ENCODE results near the gene VPS52.
A peak's percentile ranks its signal among the peaks of the same experiment; 100 is the strongest.

Gene VPS52

GRCh38 chr6:33204165-33204414 is 67.6 kb downstream of the VPS52 start:
- Histone ChIP-seq H3K27me3 (replicated peaks; ENCODE audit: control insufficient read depth, insufficient read depth, low read length, poor library complexity, severe bottlenecking) (no peaks in the 10 kb centered on the region), H3K9me3 (ENCODE audit: control insufficient read depth, low read length) (no peaks in the 10 kb centered on the region), H3K36me3 (ENCODE audit: control insufficient read depth, insufficient read depth, low read length) (peaks cover 11% of the 10 kb centered on the region), H3K4me3 (ENCODE audit: insufficient read depth, low read depth, low read length, poor library complexity, severe bottlenecking) (peak overlapping the region; percentile 75), H3K27ac (ENCODE audit: insufficient read depth, low read length, poor library complexity, severe bottlenecking) (peak overlapping the region; percentile 76), H3K4me1 (ENCODE audit: control insufficient read depth, insufficient read depth, low read length, poor library complexity, severe bottlenecking) (peaks cover 45% of the 10 kb centered on the region)
- no peak for DNase-seq

- H3K27me3 ChIP-seq (replicated peaks; ENCODE audit: control insufficient read depth, insufficient read depth, low read length, poor library complexity, severe bottlenecking) = no peaks in the 10 kb centered on the region
- H3K27ac ChIP-seq (ENCODE audit: insufficient read depth, low read length, poor library complexity, severe bottlenecking) = peak overlapping the region; percentile 76
- DNase-seq = no peak
- peaks cover 11% of the 10 kb centered on the region for H3K36me3 ChIP-seq (ENCODE audit: control insufficient read depth, insufficient read depth, low read length)
- no peaks in the 10 kb centered on the region for H3K9me3 ChIP-seq (ENCODE audit: control insufficient read depth, low read length)
- H3K4me1 ChIP-seq (ENCODE audit: control insufficient read depth, insufficient read depth, low read length, poor library complexity, severe bottlenecking) = peaks cover 45% of the 10 kb centered on the region
- H3K4me3 ChIP-seq (ENCODE audit: insufficient read depth, low read depth, low read length, poor library complexity, severe bottlenecking) = peak overlapping the region; percentile 75
Observed at GRCh38 chr6:33203443-33204164, 68.1 kb downstream of the VPS52 start.

DNA sequence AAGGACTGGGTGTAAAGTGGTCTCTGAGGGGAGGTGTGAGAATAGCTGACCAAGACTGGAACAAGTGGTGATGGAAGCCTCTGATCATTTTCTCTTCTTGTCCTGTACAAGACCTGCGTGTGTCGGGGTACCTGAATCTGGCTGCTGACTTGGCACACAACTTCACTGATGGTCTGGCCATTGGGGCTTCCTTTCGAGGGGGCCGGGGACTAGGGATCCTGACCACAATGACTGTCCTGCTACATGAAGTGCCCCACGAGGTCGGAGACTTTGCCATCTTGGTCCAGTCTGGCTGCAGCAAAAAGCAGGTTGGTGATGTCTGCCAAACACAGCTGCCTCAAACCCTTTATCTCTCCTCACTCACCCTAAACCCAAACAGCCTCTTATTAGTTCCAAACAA is 68.9 kb downstream of the VPS52 start:
- Histone ChIP-seq H3K4me1 (ENCODE audit: control insufficient read depth, insufficient read depth, low read length, poor library complexity, severe bottlenecking) (peaks cover 42% of the 10 kb centered on the region), H3K27me3 (replicated peaks; ENCODE audit: control insufficient read depth, insufficient read depth, low read length, poor library complexity, severe bottlenecking) (no peaks in the 10 kb centered on the region), H3K27ac (ENCODE audit: insufficient read depth, low read length, poor library complexity, severe bottlenecking) (no peak overlapping the region), H3K36me3 (ENCODE audit: control insufficient read depth, insufficient read depth, low read length) (peaks cover 16% of the 10 kb centered on the region), H3K9me3 (ENCODE audit: control insufficient read depth, low read length) (no peaks in the 10 kb centered on the region), H3K4me3 (ENCODE audit: insufficient read depth, low read depth, low read length, poor library complexity, severe bottlenecking) (no peak overlapping the region)
- DNase-seq = no peak

DNA sequence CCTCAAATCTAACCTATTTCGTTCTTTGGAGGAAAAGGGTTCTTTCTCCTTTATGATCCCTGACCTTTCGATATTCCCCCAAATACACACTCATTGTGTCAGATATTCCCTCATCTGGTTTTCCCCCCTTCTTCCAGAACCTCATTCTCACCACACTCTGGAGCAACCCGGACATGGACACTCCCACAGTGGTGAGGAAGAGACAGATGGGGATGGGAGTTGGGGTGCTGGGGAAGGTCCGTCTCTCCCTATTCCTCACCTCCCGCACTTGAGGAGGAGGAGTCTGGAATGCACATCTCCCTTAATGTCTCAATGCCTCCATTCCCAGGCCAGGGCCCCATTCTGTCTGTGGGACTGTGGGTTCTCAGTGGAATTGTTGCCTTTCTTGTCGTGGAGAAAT is 69.7 kb downstream of the VPS52 start:
- Histone ChIP-seq H3K27me3 (replicated peaks; ENCODE audit: control insufficient read depth, insufficient read depth, low read length, poor library complexity, severe bottlenecking) (no peaks in the 10 kb centered on the region), H3K36me3 (ENCODE audit: control insufficient read depth, insufficient read depth, low read length) (peaks cover 24% of the 10 kb centered on the region), H3K4me1 (ENCODE audit: control insufficient read depth, insufficient read depth, low read length, poor library complexity, severe bottlenecking) (peaks cover 34% of the 10 kb centered on the region), H3K27ac (ENCODE audit: insufficient read depth, low read length, poor library complexity, severe bottlenecking) (no peak overlapping the region), H3K9me3 (ENCODE audit: control insufficient read depth, low read length) (no peaks in the 10 kb centered on the region), H3K4me3 (ENCODE audit: insufficient read depth, low read depth, low read length, poor library complexity, severe bottlenecking) (peak overlapping the region; percentile 90)
- no peak for DNase-seq

DNA sequence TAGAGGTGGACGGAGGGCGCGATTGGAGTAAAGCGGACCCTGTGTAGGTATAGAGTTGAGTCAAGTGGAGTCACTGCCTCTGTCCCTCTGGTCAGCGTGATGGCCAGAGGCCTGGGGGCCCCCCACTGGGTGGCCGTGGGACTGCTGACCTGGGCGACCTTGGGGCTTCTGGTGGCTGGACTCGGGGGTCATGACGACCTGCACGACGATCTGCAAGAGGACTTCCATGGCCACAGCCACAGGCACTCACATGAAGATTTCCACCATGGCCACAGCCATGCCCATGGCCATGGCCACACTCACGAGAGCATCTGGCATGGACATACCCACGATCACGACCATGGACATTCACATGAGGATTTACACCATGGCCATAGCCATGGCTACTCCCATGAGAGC is 70.5 kb downstream of the VPS52 start:
- Histone ChIP-seq H3K27me3 (replicated peaks; ENCODE audit: control insufficient read depth, insufficient read depth, low read length, poor library complexity, severe bottlenecking) (no peaks in the 10 kb centered on the region), H3K4me1 (ENCODE audit: control insufficient read depth, insufficient read depth, low read length, poor library complexity, severe bottlenecking) (peaks cover 33% of the 10 kb centered on the region), H3K27ac (ENCODE audit: insufficient read depth, low read length, poor library complexity, severe bottlenecking) (peak overlapping the region; percentile 97), H3K36me3 (ENCODE audit: control insufficient read depth, insufficient read depth, low read length) (peaks cover 29% of the 10 kb centered on the region), H3K9me3 (ENCODE audit: control insufficient read depth, low read length) (no peaks in the 10 kb centered on the region), H3K4me3 (ENCODE audit: insufficient read depth, low read depth, low read length, poor library complexity, severe bottlenecking) (peak overlapping the region; percentile 90)
- no peak for DNase-seq

Data from effector memory CD4-positive, alpha-beta T cell (primary cell).